Measurements from ENCODE around the gene HOXA4.

DNA sequence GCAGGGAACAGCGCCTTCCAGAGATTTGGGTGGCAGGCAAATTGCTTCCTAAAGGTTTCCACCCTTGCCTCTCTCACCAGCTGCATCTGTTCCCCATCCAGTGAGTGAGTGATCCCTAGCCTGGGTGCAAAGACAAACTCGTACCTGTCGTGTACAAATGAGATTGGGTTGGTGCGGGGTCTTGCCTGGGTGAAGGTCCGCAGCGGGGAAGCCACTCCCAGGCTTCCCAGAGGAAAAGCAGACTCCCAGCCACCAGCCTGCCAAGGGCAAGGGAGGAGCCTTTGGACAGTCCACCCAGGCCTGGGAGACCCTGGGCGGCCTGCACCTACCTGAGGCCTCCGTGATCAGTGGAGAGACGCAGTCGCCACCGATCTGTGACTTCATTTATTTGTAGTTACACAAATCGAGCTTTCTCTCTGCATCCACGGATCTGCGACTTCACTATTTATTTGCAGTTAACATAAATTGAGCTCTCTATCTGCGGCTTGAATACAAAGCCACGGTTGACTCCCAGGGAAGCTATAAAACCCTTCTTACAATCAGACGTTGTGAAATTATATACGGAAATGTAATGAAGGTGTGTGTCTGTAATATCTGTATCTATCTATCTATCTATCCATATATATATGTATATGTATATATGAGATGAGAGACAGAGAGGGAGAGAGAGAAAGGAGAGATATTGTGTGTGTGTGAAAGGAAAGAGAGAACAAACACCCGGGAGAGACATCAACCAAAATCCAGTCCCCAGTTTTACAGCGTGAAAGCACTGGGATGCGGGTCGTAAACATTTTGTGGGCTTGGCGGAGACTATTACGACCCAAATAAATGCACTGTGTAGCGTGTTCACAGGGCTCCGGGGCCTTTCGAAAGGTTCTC is 28.9 kb upstream of the HOXA4 start:
- TF ChIP-seq POLR2A (IDR thresholded peaks at IDR 0.05) (no peak), CTCF (IDR thresholded peaks at IDR 0.05) (no peak), POLR2AphosphoS5 (IDR thresholded peaks at IDR 0.05; ENCODE audit: insufficient read depth in 1 of 2, low read depth in 1 of 2) (no peak)
